Liver (tissue), 3 donors: ENCODE data around the gene SIRT4.

Source experiments
- CTCF ChIP-seq: fragments of 150-350 bp; IDR thresholded peaks from 2 replicates; pipeline ENCODE4 v1.5.1; 2017; ENCODE audit warnings: improper control_type of control experiment, low read depth, low read length; ENCODE audit not compliant: missing input control
- NR2F2 ChIP-seq: IDR thresholded peaks from 2 replicates; pipeline ENCODE4 v1.6.1; 2016; ENCODE audit warnings: antibody characterized with exemption
- RAD21 ChIP-seq, 2 donors: IDR thresholded peaks; 2 replicates each; pipeline ENCODE4 v1.6.1; 2016; ENCODE audit warnings: antibody characterized with exemption in 2 of 2, mild to moderate bottlenecking in 2 of 2
- TAF1 ChIP-seq: conservative IDR thresholded peaks from 2 replicates; pipeline ENCODE4 v1.6.1; 2016; ENCODE audit warnings: antibody characterized with exemption, mild to moderate bottlenecking
- TF ChIP-seq, protein P1 (sequence below): IDR thresholded peaks from 2 replicates; pipeline ENCODE4 v1.6.1; 2016; ENCODE audit warnings: antibody characterized with exemption
- donor health status: healthy.
- donor health status: healthy.

DNA sequence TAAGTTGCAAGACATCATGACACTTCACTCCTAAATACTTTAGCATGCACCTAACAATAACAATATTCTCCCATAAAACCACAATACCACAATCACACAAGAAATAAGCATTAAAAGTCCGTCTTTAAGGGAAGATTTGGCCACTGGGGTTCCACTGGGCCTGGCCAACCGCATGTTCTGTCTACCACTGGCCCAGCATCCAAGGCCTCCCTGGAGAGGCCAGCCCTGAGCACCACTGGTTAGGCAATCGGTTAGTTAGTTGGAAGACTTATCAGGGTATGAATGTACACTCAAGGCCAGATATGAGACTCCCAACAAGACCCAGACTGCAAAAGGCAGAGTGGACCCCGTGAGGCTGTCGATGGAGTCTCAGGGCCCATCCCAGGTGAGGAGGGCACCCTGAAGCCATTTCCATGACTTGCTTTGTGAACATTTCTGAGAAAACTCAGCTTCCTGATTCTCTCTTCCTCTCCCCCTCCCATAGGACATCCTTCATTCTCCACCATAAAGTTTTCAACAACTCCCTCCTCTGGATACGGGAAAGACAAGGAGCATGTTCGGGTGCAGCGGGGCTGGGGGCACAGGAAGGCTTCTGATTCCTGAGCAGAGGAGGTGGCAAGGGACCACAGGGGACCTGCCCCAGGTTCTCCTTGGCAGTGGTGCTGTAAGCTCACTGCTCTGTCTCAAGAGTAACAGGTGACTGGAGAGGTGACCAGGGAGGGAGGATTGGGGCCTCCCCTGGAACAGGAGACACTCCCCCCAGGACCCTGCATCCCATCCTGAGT lies 42.5 kb upstream of the SIRT4 start:
- TF ChIP-seq CTCF (no peak), RAD21 (IDR thresholded peaks at IDR 0.05) (no peak), TAF1 (no peak), NR2F2 (no peak)
- TF ChIP-seq, protein P1, sequence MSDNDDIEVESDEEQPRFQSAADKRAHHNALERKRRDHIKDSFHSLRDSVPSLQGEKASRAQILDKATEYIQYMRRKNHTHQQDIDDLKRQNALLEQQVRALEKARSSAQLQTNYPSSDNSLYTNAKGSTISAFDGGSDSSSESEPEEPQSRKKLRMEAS = no peak
